Measurements from ENCODE around the gene METTL16.

Gene METTL16

DNA sequence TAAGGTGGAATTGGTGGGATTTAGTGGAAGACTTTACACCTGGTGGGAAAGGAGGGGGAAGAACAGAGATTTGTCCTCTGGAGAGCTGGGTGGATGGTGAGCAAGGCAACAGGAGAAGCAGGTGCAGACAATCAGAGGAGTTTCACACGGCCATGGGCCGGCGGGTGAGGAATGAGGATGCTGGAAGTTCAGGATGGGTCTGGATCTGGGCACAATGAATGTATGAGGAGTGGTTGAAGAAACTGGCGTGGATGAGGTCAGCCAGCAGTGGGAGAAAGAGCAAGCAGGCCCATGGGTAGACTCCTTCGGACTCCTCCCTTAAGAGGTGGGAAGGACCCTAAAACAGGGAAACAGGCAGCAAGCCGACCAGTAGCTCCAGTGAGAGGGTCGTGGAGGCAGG lies 100.7 kb downstream of the METTL16 start:
- Histone ChIP-seq H3K27me3 (ENCODE audit: insufficient read depth, low read length, poor library complexity, severe bottlenecking) (no peaks in the 10 kb centered on the region), H3K9me2 (replicated peaks; ENCODE audit: low read depth, low read length) (no peaks in the 10 kb centered on the region), H3F3A (ENCODE audit: low read depth) (no peaks in the 10 kb centered on the region), H4K20me1 (ENCODE audit: insufficient read depth, low read length, poor library complexity, severe bottlenecking) (peaks cover 3% of the 10 kb centered on the region), H3K79me2 (ENCODE audit: insufficient read depth, low read length) (no peaks in the 10 kb centered on the region), H3K4me1 (ENCODE audit: insufficient read depth, low read length, poor library complexity, severe bottlenecking) (no peaks in the 10 kb centered on the region), H3K4me3 (ENCODE audit: low read length, poor library complexity, severe bottlenecking) (no peak overlapping the region), H3K9me3 (ENCODE audit: insufficient read depth, low read depth, low read length) (no peaks in the 10 kb centered on the region), H3K4me2 (ENCODE audit: low read depth, low read length, poor library complexity, severe bottlenecking) (no peak overlapping the region), H3K36me3 (ENCODE audit: insufficient read depth, low read length) (peaks cover 13% of the 10 kb centered on the region; the same call in 1 of the 2 replicates), H2AFZ (ENCODE audit: low read length) (no peak overlapping the region), H3K9ac (ENCODE audit: low read depth, low read length, poor library complexity, severe bottlenecking) (no peak overlapping the region)
- TF ChIP-seq EZH2phosphoT487 (IDR thresholded peaks at IDR 0.05; ENCODE audit: borderline replicate concordance) = no peak
- TF ChIP-seq, protein P1, sequence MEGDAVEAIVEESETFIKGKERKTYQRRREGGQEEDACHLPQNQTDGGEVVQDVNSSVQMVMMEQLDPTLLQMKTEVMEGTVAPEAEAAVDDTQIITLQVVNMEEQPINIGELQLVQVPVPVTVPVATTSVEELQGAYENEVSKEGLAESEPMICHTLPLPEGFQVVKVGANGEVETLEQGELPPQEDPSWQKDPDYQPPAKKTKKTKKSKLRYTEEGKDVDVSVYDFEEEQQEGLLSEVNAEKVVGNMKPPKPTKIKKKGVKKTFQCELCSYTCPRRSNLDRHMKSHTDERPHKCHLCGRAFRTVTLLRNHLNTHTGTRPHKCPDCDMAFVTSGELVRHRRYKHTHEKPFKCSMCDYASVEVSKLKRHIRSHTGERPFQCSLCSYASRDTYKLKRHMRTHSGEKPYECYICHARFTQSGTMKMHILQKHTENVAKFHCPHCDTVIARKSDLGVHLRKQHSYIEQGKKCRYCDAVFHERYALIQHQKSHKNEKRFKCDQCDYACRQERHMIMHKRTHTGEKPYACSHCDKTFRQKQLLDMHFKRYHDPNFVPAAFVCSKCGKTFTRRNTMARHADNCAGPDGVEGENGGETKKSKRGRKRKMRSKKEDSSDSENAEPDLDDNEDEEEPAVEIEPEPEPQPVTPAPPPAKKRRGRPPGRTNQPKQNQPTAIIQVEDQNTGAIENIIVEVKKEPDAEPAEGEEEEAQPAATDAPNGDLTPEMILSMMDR (conservative IDR thresholded peaks at IDR 0.05; ENCODE audit: low read length) = no peak

DNA sequence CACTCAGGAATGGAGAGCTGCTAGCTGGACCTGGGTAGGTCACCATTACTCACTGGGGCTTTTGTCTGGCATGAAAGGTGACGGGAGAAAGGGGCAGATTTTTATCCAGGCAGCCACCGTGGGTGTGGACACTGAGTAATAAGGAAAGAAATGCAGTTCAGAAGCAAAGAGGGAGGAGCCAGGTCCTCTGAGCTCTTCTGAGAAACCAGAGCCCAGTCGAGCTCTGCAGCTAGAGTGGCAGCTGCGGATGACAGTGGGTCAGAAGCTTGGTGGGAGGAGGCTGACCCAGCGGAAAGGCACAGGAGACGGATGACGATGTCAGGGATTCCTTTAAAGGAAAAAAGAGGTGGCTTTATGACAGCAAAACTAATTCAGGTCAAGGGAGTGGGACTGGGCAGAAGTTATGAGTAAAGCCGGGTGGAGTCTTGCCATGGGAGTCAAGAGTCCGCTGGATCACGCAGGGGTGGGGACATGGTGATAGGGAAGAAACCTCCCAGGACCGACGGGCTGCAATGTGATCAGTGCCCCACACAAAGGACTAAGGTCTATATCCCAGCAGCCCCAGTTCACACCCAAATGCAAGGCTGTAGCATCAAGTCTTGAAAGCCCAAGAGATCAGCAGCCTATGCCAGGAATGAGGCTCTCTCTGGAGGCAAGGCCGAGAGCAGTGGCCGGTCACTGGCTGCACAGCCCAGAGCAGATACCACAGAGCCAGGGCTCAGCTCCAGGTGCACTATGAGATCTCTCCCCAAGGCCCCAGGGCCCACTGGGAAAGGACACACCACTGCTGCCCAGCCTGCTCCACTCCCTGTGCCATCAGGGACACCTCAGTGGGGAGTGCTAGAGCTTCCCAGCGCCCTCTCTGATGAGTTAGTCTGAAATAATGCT lies 104.5 kb downstream of the METTL16 start:
- Histone ChIP-seq H3K79me2 (ENCODE audit: insufficient read depth, low read length) (no peaks in the 10 kb centered on the region), H2AFZ (ENCODE audit: low read length) (no peak overlapping the region), H3K9ac (ENCODE audit: low read depth, low read length, poor library complexity, severe bottlenecking) (no peak overlapping the region), H3K4me1 (ENCODE audit: insufficient read depth, low read length, poor library complexity, severe bottlenecking) (peaks cover 11% of the 10 kb centered on the region), H3K4me2 (ENCODE audit: low read depth, low read length, poor library complexity, severe bottlenecking) (no peak overlapping the region), H3K27me3 (ENCODE audit: insufficient read depth, low read length, poor library complexity, severe bottlenecking) (no peaks in the 10 kb centered on the region), H3K36me3 (ENCODE audit: insufficient read depth, low read length) (no peaks in the 10 kb centered on the region), H3K4me3 (ENCODE audit: low read length, poor library complexity, severe bottlenecking) (no peak overlapping the region), H3F3A (ENCODE audit: low read depth) (no peaks in the 10 kb centered on the region), H3K9me2 (replicated peaks; ENCODE audit: low read depth, low read length) (no peaks in the 10 kb centered on the region), H3K9me3 (ENCODE audit: insufficient read depth, low read depth, low read length) (no peaks in the 10 kb centered on the region), H4K20me1 (ENCODE audit: insufficient read depth, low read length, poor library complexity, severe bottlenecking) (no peaks in the 10 kb centered on the region)
- no peak for TF ChIP-seq EZH2phosphoT487 (IDR thresholded peaks at IDR 0.05; ENCODE audit: borderline replicate concordance)
- TF ChIP-seq, protein P1 (conservative IDR thresholded peaks at IDR 0.05; ENCODE audit: low read length) = no peak

DNA sequence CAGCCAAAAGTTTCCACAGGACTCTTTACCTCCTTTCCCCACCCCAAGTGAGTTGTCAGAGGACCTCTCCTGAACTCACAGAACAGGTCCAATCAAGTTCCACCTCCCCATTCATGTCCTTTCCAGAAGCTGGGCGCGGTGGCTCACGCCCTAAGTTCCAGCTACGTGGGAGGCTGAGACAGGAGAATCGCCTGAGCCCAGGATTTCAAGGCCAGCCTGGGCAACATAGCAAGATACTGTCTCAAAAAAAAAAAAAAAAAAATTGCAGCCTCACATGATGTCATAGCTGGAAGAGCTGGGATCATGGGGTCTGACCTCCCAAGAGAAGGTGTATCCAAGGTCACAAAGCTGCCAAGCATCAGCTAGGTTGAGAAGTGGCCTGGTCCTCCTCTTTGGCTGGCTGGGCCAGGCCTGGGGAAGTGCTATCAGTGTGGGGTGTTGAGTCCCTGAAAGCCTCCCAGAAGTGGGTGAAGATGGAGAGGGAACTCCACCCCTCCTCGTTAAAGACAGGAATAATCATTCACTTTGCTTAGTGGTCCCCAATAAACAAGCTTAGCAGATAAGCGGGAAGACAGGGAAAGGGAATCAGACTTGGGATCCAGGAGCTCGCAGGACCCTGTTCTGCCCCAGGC lies 105.3 kb downstream of the METTL16 start:
- peaks cover 11% of the 10 kb centered on the region for H3K4me1 ChIP-seq (ENCODE audit: insufficient read depth, low read length, poor library complexity, severe bottlenecking)
- no peaks in the 10 kb centered on the region for H3F3A ChIP-seq (ENCODE audit: low read depth)

More for the DNA sequence above, 105.3 kb downstream of the METTL16 start:
- H3K27me3 ChIP-seq (ENCODE audit: insufficient read depth, low read length, poor library complexity, severe bottlenecking) = no peaks in the 10 kb centered on the region
- no peaks in the 10 kb centered on the region for H3K9me2 ChIP-seq (replicated peaks; ENCODE audit: low read depth, low read length)
- H3K36me3 ChIP-seq (ENCODE audit: insufficient read depth, low read length) = no peaks in the 10 kb centered on the region
- H3K9ac ChIP-seq (ENCODE audit: low read depth, low read length, poor library complexity, severe bottlenecking) = no peak overlapping the region
- TF ChIP-seq, protein P1 (conservative IDR thresholded peaks at IDR 0.05; ENCODE audit: low read length) = no peak
- TF ChIP-seq EZH2phosphoT487 (IDR thresholded peaks at IDR 0.05; ENCODE audit: borderline replicate concordance) = no peak
- H2AFZ ChIP-seq (ENCODE audit: low read length) = no peak overlapping the region
- no peak overlapping the region for H3K4me3 ChIP-seq (ENCODE audit: low read length, poor library complexity, severe bottlenecking)
- no peaks in the 10 kb centered on the region for H4K20me1 ChIP-seq (ENCODE audit: insufficient read depth, low read length, poor library complexity, severe bottlenecking)
- no peak overlapping the region for H3K4me2 ChIP-seq (ENCODE audit: low read depth, low read length, poor library complexity, severe bottlenecking)
- no peaks in the 10 kb centered on the region for H3K79me2 ChIP-seq (ENCODE audit: insufficient read depth, low read length)
- no peaks in the 10 kb centered on the region for H3K9me3 ChIP-seq (ENCODE audit: insufficient read depth, low read depth, low read length)
